ENCODE results near the gene FAM53A.
"Not testable (repeated sequence)": the region's sequence is repeated elsewhere in the genome, so short reads cannot be mapped to it uniquely, and the experiment has no call there.

The FAM53A gene

DNA sequence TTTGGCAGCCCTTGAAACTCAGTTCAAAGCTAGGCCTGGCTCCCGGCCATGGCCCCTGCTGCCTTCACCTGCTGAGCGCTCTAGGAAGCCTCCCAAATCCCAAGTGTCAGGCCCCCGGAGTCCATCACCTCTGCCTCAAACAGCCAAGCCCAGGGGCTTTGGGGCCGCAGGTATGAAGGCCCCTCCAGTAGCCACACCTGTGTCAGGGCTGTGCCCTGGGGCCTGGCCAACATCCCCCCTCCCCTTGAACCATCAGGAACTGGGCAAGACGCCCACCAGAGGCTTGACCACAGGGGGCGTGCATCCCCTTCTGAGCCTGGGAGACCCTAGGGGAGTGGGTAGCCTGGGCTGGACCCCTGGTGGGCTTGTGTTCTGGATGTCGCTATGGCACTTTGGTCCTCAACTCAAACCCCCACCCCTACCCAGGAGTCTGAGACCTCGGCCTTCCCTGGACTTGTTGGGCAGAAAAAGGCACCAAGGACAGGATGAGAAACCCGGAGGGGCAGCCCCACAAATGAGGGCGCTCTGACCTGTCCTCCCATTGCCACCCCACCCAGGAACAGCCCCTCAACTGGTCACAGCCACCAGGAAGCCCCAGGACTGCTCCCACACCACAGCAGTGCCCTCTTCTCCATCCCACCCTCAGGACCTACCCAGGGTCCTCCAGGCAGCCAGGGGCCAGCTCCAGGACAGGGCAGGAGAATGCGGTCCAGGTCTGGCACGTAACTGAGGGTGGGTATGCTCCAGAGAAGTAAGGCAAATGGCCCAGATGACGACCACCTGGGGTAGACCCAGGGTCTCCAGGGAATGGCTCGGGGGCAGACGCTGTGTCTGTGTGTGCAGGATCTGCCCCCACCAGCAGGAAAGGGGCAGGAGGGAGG, 32.2 kb upstream of the FAM53A start:
- no peak for FAIRE-seq

DNA sequence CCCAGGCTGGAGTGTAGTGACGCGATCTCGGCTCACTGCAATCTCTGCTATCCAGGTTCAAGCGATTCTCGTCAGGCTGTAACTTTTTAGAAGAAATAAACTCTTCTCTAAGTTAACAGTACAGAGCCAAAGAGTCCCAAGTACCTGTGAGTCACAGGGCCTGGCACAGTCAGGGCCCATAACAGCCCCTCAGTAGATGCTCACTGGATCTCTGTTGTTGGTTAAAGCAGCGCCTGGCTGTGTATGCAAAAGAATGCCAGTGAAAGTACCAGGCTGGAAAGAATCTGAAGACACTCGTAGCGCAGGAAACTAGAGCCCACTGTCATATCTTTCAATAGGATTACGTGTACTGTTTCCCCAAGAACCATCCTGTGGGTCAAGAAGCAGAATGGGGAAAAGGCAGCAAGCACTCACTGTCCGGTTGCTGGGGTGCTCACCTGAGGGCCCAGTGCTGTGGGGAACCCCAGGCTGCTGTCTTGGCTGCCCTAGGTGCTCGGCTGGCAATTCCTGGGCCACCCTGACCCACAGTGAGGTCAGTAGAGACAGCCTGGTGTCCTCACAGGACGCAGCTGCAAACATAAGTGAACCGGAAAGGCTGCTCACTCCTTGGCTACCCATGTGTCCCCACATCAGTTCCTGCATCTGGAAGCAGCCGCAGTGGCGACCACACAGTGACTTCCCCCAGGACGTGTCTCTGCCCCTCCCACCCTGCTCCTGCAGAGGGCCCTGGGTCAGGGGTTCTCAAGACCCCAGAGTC, 31.1 kb upstream of the FAM53A start:
- FAIRE-seq = no peak

DNA sequence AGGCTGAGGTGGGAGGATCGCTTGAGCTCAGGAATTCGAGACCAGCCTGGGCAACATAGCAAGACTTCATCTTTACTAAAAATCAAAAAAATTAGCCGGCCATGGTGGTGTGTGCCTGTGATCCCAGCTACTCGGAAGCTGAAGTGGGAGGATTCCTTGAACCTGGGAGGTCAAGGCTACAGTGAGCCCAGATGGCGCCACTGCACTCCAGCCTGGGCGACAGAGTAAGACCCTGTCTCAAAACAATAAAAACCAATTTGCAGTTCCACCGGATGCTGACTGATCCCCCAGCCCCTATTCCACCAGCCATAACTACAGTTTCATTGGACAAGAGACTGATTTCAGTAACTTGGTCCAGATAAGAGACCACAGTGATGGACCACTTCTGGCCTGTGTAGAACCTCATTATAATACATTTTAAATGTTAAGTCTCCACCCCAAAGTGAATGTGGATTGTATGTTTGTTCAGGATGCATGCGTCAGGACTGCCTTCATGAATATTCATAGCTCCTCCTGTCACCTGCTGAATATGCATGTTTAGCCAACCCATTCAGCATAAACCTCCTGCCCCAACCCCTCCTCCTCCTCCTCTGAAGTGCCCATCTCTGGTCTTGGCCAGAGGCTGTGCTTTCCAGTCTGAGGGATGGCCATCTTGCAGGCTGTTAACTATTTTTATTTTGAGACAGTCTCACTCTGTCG, 30.3 kb upstream of the FAM53A start:
- no peak for FAIRE-seq

DNA sequence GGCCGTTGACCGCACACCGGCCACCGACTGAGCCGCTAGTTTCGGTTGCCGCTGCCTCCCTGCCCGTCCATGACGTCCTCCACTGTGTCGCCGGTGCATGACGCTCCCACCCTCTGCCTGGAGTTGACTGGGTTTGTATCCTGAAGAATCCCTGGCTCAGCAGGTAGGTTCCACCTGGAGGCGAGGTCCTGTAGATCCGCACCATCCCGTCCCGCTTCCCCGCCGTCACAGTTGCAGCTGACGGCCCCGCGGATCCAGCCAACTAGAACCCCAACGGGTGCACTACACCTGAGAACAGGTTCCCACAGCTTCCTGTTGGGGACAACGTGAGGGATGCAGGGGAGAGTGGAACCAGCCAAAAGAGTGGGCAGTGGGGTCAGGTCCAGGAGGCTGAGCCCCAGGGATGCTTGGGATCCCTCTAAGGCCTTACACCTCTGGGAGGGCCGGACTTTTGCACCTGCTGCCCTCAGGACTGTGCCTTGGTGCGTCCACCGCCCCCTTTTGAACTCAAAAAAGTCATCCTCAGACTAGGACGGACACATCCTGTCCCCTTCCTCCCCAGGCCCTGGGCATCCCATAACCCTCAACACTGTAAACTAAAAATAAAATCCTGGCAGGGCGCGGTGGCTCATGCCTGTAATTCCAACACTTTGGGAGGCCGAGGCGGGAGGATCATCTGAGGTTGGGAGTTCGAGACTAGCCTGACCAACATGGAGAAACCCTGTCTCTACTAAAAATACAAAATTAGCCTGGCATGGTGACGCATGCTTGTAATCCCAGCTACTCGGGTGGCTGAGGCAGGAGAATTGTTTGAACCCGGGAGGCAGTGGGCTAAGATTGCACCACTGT, 29.1 kb upstream of the FAM53A start:
- FAIRE-seq = no peak

DNA sequence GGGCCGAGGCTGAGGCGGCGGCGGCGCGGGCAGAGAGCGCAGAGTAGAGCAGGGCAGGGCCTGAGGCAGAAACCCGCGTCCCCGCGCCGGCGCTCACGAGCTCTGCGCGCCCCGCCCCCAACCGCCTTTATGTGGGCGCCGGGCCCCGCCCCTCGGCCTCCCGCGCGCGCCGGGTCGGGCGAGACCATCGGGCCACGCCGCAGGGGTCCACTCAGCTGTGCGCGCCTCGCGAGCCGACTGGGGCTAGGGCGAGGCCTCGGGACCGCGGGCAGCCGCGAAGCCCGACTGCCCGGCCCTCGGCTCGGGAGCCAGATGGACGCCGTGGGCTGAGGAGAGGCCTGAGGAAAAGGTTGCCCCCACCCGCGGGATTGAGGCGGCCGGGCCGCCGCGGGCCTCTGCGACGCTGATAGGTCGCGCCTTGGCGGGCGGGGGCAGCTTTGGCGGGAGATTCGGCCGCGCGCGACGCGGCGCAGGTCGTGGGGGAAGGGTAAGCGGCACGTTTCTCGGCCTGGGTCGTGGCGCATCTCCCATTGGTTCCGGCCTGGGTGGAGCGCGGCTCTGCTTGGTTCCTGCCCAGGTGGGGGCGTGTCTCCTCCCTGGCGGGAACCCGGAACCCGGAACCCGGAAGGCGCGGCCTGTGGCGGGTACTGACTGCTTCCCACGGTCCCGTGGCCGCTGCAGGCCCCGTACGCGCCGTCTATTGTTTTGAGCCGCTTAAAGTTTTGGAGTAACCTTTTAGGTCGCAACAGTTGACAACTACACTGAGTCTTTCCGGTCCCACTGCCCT, 28.3 kb upstream of the FAM53A start, which contains the start of gene SLBP:
SLBP (minus strand) TSS at position 104 of the 787 bp plus-strand sequence. CDS start 131 bp downstream, outside the sequence.
- FAIRE-seq = no peak

DNA sequence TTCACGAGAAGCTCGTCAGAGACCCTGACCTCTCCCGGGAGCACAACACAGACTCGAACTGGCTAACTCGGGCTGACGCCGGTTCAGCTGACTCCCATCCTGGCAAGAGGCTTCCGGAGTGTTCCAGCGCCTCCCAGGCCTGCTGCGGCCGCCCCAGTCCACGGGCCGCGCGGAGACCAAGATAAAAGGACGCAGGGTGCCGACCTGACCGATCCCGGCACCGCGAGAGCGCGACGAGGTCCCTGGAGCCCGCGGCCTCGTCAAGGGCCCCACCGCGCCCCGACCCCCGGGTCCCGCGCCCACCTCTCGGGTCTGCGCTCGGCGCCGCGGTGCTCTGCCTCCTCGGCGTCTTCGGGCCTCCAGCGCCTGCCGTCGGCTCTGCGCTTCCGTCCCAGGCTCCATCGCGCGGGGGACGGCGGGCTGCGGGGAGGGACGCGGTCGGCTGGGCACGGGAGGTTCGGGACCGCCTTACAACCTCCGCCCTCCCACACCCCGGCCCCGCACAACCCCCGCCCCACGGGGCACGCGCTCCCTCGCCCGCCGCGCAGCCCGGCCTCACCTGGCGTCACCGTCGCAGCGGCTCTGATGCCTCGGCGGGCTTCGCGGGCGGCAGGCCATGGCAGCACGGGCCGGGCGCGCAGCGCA, 27.6 kb upstream of the FAM53A start:
- FAIRE-seq = no peak

DNA sequence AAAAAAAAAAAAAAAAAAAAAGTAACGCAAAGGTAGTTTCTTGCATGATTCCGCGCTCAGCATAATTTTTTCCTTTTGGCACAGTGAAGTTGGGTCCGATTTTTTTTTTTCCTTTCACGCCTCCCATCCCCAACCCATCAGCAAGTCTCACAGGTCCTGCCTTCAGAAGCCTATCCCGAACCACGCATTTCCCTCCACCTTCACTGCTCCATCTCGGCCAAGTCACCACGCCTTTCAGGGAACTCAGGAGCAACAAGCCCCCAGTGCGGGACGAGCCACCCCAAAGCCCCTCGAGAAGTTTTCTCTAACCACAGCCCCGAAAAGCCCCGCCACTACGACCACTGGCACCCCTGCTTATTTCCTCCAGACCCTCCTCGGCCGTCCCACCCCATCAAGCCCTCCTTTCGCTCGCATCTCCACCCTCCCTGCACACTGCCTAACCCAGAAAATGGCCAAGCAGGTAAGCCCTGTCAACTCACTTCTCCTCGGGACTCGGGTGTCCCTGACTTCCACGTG, 27.0 kb upstream of the FAM53A start:
- no peak for FAIRE-seq

DNA sequence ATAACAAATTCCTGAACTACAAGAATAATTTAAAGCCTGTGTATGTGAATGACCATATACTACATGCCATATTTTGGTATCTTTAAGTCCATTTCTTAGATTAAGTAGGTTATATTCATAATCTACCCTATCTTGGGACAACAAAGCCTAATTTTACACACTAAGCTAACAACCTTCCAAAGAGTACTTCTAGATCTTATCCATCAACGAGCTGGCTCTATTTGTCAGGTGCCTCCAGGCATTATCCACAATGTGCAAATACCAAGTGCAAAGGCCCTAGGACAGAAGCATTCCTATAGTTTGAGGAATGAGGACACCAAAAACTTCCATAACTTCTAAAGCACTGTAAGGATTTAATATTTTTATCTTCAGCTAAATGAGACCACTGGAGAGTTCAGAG, 24.5 kb upstream of the FAM53A start:
- FAIRE-seq = no peak

DNA sequence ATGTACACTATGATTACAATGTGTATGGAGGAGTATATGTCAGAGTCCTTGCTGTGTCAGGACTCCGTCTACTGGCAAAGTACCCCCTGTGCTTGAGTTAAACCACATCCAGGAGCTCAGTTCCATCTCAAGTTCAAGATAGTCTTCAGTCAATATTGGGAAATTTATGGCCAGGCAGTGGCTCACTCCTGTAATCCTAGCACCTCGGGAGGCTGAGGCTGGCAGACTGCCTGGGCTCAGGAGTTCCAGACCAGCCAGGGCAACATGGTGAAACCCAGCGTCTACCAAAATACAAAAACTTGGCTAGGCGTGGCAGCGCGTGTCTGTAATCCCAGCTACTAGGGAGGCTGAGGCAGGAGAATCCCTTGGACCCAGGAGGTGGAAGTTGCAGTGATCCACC, 22.2 kb upstream of the FAM53A start:
- FAIRE-seq = no peak

DNA sequence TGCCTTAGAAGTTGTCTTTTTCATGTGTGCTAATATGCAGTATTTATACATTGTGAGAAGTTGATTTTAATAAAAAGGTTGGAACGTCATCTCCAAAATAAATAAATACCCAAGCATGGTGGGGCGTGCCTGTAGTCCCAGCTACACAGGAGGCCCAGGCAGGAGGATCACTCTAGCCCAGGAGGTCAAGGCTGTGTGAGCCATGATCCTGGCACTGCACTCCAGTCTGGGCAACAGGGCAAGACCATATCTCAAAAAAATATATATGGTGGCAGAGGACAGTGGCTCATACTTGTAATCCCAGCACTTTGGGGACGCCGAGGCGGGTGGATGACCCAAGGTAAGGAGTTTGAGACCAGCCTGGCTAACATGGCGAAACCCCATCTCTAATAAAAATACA, 21.6 kb upstream of the FAM53A start:
- no peak for FAIRE-seq

DNA sequence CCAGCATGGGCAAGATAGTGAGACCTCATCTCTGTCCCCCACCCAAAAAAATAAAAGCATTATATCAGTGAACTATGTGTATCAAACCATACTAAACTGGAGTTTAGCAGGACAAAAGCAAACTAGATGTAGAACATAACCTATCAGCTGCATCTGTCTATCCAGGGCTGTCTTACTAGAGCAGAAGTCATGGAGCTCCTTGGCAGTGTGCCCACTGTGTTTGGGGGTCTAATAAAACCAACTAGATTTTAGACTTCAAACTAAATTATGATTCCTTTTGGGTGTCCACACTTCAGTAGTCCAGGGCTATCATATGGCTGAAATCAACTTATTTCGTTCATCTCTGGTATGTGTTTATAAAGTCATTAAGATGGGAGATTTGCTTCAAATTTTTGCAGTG, 19.8 kb upstream of the FAM53A start:
- FAIRE-seq = no peak

DNA sequence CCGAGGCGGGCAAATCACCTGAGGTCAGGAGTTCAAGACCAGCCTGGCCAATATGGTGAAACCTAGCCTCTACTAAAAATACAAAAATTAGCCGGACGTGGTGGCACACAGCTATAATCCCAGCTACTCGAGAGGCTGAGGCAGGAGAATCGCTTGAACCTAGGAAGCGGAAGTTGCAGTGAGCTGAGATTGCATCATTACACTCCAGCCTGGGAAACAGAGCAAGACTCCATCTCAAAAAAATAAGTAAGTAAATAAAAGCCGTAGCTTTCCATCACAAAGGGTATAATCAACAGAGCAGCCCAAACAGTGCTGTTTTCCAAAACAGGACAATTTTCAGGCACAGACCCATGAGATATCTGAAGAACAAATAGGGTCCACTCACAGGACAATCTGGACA, 17.6 kb upstream of the FAM53A start:
- FAIRE-seq = not testable (repeated sequence)

DNA sequence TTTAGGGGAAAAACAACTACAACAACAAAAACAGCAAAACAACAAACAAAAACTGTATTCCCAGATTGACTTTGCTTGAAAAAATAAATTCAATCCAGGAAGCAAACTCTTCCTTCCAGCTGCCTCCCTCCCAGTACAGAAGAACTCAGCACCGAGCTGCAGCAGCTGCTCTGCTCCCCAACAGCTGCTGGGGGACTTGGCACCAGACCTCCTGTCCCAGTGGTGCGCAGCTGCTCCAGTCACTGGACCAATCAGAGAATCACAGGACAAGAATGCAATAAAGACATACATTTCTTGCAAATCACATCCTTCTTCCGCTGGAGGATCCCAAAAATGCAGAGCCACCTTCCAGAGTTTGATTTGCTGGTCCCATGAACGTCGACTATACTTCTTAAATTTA, 11.8 kb upstream of the FAM53A start:
- FAIRE-seq = no peak

DNA sequence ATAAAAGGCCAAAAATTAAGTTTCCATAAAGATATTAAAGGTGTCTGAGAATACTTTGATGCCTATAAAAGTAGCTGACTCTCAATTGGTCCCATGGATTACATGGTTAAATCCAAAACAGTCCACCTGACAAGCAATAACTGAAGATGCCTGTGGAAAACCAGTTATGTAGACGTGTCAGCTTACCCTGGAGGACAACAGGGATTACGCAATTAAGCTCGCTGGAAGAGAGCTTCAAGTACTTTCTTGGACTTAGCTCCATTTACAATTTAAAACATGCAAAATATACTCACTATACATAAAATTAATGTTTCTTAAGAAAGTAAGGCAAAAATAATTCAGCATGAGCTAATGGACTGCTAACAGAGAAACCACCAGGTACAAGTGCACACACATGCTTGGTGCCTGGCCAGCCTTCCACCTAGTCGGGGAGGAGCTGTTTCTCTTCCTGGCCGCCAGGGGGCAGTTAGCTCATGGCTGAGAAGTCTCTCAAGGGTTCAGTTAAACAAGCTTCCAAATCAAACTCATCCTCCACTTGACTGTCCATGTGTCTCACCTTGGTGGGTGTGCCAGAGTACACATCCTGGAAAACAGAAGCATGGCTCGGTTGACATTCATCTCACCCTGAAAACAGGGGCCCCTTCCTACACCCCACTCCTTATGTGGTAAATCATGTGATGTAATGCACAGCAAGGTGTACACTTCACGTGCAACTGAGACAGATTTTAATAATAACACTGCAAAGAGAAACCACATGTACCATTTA, 9.2 kb upstream of the FAM53A start:
- FAIRE-seq = no peak

DNA sequence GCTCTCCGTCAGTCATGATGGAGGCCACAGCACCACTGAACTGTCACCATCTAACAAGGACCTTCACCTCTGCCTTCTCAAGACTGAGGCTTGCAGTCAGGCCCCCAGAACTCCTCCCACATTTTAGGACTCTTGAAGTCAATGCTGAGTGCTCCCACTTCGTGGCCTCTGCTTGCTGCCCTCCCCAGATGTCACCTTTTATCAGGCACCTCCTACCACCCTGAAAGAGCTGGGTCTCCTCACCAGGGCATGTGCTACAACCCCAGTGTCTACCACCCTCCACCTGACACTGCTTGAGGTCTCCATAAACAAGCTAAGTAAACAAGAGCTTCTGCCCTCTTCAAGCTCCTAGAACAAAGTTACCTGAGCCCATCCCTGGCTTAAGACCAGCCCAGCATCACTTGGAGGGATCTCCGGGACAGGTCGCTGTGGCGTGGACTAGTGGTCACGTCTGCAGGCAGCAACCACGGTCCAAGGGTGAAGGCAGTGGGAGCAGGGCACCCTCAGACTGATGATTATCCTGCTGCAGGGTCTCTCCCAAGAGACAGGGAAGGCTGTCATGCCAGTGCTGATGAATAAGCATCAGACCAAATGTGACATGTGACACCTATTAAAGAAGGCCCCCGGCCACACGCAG, 7.7 kb upstream of the FAM53A start:
- no peak for FAIRE-seq

DNA sequence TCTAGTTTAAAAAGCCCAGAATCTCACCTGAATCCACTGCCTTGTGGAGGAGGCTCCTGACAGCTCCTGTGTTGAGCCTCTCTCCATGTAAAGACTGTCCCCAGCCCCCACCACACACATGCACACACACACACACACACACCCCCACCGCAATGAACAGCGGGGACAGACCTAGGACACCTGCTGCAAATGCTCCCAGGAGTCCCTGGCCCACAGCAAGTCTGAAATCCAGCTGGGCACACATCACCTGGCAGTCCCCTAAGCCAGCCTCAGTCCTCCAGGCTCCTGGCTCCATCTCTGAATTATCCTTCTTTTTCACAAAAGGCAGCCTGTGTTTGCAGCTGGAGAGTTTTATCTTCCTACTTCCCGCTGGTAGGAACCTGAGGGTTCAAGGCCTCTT, 6.6 kb upstream of the FAM53A start:
- FAIRE-seq = no peak

DNA sequence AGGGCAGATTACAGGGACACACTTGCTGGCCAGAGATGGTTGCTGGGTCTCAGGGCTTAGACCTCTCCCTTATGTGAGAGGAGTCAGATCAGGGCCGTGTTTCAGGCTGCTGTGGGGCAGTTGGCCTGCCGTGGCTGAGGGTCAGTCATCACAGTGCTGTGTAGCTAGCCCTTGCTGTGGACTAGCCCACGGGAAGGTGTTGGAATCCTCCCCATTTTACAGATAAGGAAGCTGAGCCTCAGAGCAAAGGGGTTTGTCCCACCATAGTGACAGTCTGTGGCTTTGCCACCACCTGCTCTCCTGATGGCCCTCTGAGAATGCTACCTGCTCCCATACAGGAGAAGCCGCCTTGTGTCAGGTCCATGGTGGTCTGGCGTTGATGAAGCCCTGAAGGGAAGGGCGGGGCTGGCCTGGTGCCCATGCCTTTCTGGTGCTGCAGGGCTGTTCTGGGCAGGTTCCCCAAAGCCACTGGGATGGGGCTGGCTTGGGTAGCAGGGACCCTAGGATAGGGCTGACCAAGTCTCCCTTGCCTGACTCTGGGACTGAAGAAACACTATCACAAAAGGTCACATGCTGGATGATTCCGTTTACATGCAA, 2.4 kb upstream of the FAM53A start:
- no peak for FAIRE-seq

DNA sequence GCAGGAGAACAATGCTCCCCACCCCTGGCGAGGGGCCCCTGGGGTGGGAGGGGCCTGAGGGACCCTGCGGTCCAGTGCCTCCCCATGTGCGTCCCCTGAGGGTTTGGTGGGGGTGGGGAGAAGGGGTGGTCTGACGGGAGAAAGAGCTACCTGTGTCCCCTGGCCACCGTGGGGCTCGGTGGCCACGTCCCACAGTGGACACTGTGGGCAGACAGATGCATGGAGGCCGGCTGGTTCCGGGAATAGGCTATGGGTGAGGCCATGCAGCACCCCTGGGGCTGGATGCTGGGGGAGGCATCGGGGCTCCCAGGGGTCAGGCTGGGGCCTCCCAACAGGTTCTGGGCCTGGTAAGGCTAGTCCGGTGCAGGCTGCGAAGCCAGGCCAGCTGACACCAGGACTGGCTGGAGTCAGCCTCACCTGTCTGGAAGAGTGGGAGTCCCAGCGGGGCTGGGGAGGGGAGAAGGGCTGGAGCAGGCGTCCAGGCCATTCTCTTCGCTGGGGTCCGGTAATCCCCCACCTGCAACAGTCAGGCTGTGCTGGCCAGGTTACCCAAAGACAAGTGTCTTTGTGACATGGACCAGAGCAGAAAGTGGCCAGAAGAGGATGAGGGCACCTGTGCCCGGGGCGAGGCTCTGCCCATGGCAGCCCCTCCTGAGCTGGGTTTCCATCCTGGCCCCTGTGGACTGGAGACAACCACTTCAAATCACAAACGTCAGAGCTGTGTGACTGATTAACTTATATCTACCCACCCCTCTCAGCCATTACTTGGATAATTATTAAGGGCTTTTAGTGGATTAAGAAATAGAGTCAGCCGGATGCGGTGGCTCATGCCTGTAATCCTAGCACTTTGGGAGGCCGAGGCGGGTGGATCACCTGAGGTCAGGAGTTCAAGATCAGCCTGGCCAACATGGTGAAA, 1.4 kb upstream of the FAM53A start:
- FAIRE-seq = no peak
